ENCODE data around the gene OR10A5.
"Not testable (repeated sequence)": the region's sequence is repeated elsewhere in the genome, so short reads cannot be mapped to it uniquely, and the experiment has no call there.

OR10A5 gene, protein sequence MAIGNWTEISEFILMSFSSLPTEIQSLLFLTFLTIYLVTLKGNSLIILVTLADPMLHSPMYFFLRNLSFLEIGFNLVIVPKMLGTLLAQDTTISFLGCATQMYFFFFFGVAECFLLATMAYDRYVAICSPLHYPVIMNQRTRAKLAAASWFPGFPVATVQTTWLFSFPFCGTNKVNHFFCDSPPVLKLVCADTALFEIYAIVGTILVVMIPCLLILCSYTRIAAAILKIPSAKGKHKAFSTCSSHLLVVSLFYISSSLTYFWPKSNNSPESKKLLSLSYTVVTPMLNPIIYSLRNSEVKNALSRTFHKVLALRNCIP

DNA sequence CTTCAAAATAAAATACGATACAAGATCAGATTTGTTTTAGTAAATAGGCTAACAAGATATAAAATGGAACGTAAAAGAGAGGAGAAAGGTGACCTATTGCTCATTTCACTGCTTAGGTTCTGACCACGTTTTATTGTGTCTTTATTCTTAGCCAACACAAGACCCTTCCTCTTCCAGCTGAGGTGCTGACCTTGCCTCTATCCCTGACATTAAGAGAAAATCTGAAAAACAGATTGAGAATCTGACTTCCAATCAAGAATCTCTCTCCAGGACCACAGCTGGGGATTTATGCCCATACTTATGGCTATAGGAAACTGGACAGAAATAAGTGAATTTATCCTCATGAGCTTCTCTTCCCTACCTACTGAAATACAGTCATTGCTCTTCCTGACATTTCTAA lies at the start of gene OR10A5:
Gene OR10A5, plus strand, starts transcription at position 301 of the 400 bp plus-strand sequence. Its CDS starts 0 bp downstream, at position 301.
- DNase-seq, result no peak

DNA sequence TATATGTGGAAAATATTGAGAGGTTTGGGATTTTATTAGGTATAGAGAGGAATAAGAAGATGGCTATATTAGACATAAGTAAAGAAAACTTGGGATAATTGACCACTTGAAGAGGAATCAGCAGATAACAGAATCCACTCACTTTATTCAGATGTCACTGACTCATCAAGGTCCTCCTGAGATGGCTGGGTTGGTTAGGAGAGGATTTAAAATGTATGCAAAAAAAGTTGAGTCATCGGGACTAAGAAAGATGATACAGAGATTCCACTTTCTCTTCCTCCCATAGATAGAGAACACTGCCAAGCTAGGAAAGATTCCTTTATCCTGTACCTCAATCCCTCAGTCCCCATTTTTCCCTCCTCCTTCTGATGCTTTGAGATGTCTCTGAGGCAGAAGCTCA lies 46.1 kb upstream of the OR10A5 start, which contains the start of gene OR6A2:
Gene OR6A2, minus strand, starts transcription at position 288 of the 400 bp plus-strand sequence. CDS start 3,981 bp downstream, outside the sequence.
- DNase-seq, result no peak

GRCh38 chr11:6801075-6801474 lies 44.4 kb upstream of the OR10A5 start:
- not testable (repeated sequence) for DNase-seq

- DNase-seq, result peak; percentile 73
Observed at GRCh38 chr11:6812390-6813005, 33.0 kb upstream of the OR10A5 start.

- DNase-seq, result no peak
Observed at GRCh38 chr11:6813656-6814055, 31.8 kb upstream of the OR10A5 start.

DNA sequence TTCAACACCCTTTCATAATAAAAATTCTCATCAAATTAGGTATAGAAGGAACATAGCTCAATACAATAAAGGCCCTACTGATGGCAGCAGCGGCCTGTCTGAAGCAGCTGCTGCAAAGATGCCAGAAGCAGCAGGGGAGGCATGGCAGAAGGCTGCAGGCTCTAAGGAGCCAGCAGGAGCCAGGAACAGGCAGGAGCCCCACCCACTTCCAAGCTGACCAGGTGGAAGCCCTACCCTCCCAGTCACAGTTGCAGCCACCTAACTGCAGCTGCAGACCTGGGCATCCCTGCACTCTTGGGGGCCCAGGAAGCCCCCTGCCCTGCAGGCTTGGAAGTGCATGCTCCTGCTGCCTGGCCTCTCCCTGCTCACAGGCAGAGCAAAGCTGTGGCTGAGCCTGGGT lies 27.8 kb upstream of the OR10A5 start:
- peak; percentile 58 for DNase-seq

DNA sequence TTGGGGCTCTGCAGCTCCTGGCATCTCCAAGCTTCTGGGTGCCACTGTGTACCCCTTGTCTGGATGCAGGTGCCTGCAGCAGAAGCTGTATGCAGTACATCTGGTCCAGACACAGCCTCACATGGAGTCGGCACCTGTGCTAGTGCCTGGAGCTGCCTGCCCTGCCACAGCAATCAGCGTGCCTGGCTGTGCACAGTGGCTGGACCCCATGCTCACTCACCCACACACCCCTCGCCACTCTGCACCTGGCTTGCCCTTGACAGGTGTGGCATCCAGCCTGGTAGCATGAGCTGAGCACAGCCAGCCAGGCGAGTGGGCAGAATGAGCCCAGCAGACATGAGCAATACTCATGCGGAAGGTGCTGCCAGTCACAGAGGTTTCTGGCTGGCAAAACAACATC lies 26.5 kb upstream of the OR10A5 start:
- no peak for DNase-seq

- DNase-seq, result no peak
Observed at GRCh38 chr11:6824136-6824823, 21.2 kb upstream of the OR10A5 start.

DNA sequence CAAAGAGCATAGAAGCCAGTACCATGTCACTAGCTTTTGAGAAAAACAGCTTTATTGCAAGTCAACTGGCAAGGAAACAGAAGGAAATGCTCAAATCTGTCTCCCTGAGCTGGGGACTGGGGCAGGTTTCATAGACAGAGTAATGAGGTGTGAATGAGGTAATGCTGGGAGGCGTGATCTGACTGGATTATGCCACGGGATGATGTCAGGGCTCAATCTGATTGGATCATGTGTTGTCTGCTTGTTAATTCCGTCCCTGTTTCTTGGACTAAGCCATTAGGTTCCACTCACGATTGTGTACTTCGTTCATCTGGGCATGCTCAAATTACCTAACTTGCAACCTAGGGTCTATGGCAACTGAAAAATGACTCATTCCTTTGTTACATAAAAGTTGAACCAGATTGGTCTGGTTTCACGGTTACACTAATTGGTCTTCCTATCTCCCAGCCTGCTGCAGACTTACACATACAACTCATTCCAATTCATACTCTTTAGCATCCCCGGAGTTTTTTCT lies 20.2 kb upstream of the OR10A5 start:
- DNase-seq, result no peak

GRCh38 chr11:6828103-6828502 lies 17.4 kb upstream of the OR10A5 start:
- DNase-seq, result no peak

- no peak for DNase-seq
Observed at GRCh38 chr11:6833356-6833755, 12.1 kb upstream of the OR10A5 start.

DNA sequence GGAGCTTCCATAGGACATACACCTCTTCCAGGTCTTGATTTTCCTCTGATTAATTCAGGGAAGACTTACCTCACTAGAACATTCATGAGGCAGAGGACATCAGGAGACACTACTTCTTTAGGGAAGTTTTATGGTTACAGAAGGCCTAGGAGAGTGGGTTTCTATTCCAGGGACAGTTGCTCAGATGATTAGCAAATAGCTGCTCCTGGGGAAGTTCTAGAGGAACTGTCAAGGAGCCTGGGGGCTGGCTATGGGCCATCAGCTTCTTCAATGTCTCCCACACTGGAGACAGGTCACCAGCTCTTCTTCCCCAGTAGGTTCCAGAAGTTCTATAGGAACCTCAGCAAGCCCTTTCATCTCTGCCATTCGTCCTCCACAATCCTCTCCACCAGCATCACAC lies 11.5 kb upstream of the OR10A5 start:
- DNase-seq, result no peak

- DNase-seq, result no peak
Observed at GRCh38 chr11:6841694-6842093, 3.8 kb upstream of the OR10A5 start.

- DNase-seq, result no peak
Observed at GRCh38 chr11:6843670-6844069, 1.8 kb upstream of the OR10A5 start.

DNA sequence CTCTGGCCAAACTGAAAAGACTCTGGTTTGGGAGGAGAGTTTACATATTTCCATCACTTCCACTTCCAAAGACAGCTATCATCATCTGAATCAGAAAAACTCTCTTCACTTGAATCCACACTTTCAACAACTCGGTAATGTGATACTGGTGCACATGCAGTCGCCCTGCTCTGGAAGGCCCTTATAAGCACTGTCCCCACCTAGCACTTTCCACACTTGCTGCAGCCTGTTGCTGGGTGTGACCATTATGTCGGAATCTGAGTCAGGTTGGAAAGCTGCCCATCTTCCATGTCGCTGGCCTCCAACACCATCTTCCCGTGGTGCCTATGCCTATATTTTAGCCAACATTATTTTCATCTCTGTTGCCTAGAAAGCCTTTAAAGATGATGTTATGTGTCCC lies 1.1 kb upstream of the OR10A5 start:
- no peak for DNase-seq

GRCh38 chr11:6850526-6850925 lies 5.0 kb downstream of the OR10A5 start:
- DNase-seq, result no peak

GRCh38 chr11:6854801-6855200 lies 9.3 kb downstream of the OR10A5 start:
- DNase-seq, result not testable (repeated sequence)

DNA sequence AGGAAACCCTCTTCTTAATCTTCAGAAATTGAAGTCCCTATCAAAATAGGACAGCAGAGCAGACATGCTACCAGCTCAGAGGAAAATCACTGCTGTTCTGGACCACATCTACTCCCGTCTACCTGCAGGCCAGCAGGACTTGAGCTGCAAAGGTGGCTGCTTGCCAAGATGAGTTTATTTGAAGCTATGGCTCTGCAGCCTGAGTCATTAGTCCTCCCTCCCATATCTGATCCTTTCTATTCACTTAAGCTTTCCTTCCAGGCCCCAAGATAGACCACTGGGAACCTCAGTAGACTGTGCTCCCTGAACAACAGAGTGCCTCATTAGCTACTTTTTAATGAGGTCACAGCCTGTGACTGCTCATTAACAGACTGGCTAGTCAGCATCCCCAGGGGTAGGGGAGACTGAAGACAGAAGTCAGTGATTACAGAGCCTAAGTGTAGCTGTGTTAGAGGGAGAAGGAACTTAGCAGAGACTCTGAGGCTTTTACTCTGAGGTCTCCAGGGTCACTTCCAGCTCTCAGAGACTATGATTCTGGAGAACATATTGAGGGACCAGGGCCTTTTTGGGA lies 10.6 kb downstream of the OR10A5 start:
- no peak for DNase-seq

GRCh38 chr11:6856871-6857270 lies 11.4 kb downstream of the OR10A5 start:
- no peak for DNase-seq

DNA sequence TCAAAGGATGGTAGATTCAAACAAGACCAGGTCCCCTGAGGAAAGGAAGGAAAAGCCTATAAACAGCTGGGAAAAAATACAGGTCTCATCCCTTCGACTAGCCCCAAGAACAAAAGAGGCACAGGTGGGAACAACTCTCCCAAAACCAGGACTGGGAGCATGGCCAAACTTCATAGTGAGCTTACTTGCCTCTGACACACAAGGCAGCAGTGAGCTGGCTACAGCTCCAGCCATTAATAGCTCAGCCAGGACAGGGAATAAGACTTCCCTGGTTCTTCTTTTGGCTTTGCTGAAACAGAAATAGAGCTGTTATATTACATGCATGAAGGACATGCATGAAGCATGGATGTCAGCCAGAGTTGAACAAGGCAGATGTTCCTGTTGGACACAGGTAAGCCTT lies 17.5 kb downstream of the OR10A5 start, which contains the start of gene OR10A2:
Gene OR10A2, plus strand, starts transcription at position 97 of the 400 bp plus-strand sequence. CDS start 6,698 bp downstream, outside the sequence.
- no peak for DNase-seq

GRCh38 chr11:6864438-6864837 lies 19.0 kb downstream of the OR10A5 start:
- DNase-seq, result no peak

DNA sequence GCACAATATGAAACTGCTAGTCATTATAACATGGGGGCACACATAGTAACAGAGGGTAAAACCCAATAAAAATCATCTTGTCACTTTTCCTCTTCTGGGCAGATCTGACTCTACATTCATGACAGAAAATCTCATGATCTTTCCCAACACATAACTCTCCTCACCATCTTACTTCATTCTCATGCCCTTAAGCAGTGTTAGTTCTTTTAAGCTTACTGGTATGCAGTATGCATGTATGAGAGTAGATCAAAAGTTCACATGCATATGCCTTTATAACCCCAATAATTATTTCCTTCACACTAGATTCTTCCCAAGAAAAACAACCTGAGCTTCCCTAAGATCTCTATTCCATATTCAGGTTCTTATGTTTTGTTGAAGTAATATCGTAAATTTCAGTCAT lies 25.8 kb downstream of the OR10A5 start:
- DNase-seq, result no peak

DNA sequence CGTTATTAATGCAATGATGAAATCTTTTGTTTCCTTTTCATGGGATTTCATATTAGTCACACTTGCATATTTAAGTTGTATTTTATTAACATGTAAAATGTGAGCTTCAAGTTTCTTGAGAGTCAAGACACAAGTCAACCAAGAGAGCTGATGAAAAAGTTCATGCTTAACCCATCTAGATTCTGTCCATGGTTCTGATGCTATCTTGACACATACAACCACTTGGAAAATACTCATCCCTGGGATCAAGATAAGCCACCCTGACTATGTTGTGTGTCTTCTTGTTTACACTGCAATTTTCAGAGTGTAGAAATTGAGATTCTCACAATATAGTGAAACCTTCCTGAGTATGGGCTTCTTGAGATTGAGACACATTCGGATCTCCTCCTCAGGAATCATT lies 30.3 kb downstream of the OR10A5 start:
- DNase-seq, result no peak
